GM13976 (cell line): ENCODE measurements around the gene ALOX12B.

Experiments
- DNase-seq: peaks from one replicate; pipeline ENCODE4 v3.0.0; 2012; ENCODE audit warnings: low spot score
- CTCF ChIP-seq: IDR thresholded peaks from 2 replicates; pipeline ENCODE4 v1.5.1; 2012; ENCODE audit warnings: borderline replicate concordance, mild to moderate bottlenecking; ENCODE audit not compliant: insufficient read depth; ENCODE audit errors: extremely low read depth, missing control alignments, control extremely low read depth
- in situ Hi-C: fragments of 300-500 bp; cut with MboI; formaldehyde crosslinking; loops from one replicate; pipeline ENCODE4 v1.12.0; 2022; ENCODE audit warnings: low sequenced_read_pairs, mixed read lengths, inconsistent platforms; ENCODE audit not compliant: unreplicated experiment

ALOX12B gene

GRCh38 chr17:8125947-8126490, 38.5 kb upstream of the ALOX12B start:
- in situ Hi-C loops = no loop called here
- no peak for TF ChIP-seq CTCF
- DNase-seq = no peak

GRCh38 chr17:8125154-8125946, 37.8 kb upstream of the ALOX12B start:
- DNase-seq = peak; percentile 83
- in situ Hi-C loops = no loop called here
- no peak for TF ChIP-seq CTCF

- DNase-seq = no peak
- in situ Hi-C loops = no loop called here
- no peak for TF ChIP-seq CTCF
Observed at GRCh38 chr17:8124350-8125153, 37.0 kb upstream of the ALOX12B start.

- TF ChIP-seq CTCF = no peak
- in situ Hi-C loops = no loop called here
- no peak for DNase-seq
Observed at GRCh38 chr17:8123695-8124349, 36.3 kb upstream of the ALOX12B start, which contains the start of gene HES7. HES7 (minus strand) TSS chr17:8124106; CDS start chr17:8124084, 22 bp downstream.

GRCh38 chr17:8122924-8123694, 35.6 kb upstream of the ALOX12B start:
- no peak for TF ChIP-seq CTCF
- in situ Hi-C loops = no loop called here
- DNase-seq = peak; percentile 60
